ENCODE results near the gene LIN37.

LIN37 gene

GRCh38 chr19:35775298-35776101 is 27.1 kb downstream of the LIN37 start, which contains the start of gene ARHGAP33:
ARHGAP33 (plus strand) TSS chr19:35775564; CDS start chr19:35775659, 95 bp downstream.
- Histone ChIP-seq H3K9me3 (replicated peaks in 1 of 2; ENCODE audit: control insufficient read depth in 2 of 2, insufficient read depth in 1 of 2, low read depth in 1 of 2, low read length in 2 of 2) (no peaks in the 10 kb centered on the region), H3K79me1 (ENCODE audit: low read depth, low read length) (peaks cover 2% of the 10 kb centered on the region), H4K91ac (ENCODE audit: low read depth, low read length, poor library complexity) (no peak within 1 kb of the TSS), H2AK5ac (ENCODE audit: low read depth, low read length) (peak within 1 kb of the TSS; percentile 60), H3K36me3 (replicated peaks in 1 of 2; ENCODE audit: control insufficient read depth in 2 of 2, insufficient read depth in 2 of 2, low read length in 2 of 2) (peaks cover 10 to 34% of the 10 kb centered on the region in 2 donors), H3K23ac (ENCODE audit: low read depth, low read length, poor library complexity) (no peak within 1 kb of the TSS), H2BK5ac (ENCODE audit: low read length) (peak within 1 kb of the TSS; percentile 93), H3K4ac (ENCODE audit: low read length) (no peak within 1 kb of the TSS), H3K4me1 (ENCODE audit: control insufficient read depth in 2 of 2, insufficient read depth in 1 of 2, low read depth in 1 of 2, low read length in 2 of 2) (peaks cover 19 to 20% of the 10 kb centered on the region in 2 donors), H3K14ac (ENCODE audit: low read length) (no peak within 1 kb of the TSS), H3K18ac (ENCODE audit: low read length) (peak within 1 kb of the TSS; percentile 90), H2BK15ac (ENCODE audit: low read length) (peak within 1 kb of the TSS; percentile 4), H3K27ac (replicated peaks; ENCODE audit: low read length) (no peak within 1 kb of the TSS), H3K27me3 (ENCODE audit: control insufficient read depth in 3 of 3, insufficient read depth in 3 of 3, low read depth in 1 of 3, low read length in 3 of 3) (no peaks in the 10 kb centered on the region), H2BK12ac (ENCODE audit: low read length) (no peak within 1 kb of the TSS), H3K4me2 (ENCODE audit: insufficient read depth, low read length, poor library complexity, severe bottlenecking) (peak within 1 kb of the TSS; percentile 67), H2BK120ac (ENCODE audit: low read depth, low read length) (peak within 1 kb of the TSS; percentile 82), H4K8ac (ENCODE audit: low read depth, low read length) (no peak within 1 kb of the TSS), H2AFZ (ENCODE audit: low read length) (peak within 1 kb of the TSS; percentile 89), H3K4me3 (ENCODE audit: low read length in 2 of 2) (peak within 1 kb of the TSS; percentile 66 to 98), H3K9ac (ENCODE audit: low read depth, low read length, poor library complexity) (peak within 1 kb of the TSS; percentile 96)
- DNase-seq (ENCODE audit: low spot score), result peak; percentile 98
- WGBS, 2 donors (ENCODE audit: extremely low coverage in 2 of 2, insufficient read length in 2 of 2, insufficient replicate concordance in 1 of 2), result no CpG with 5 or more reads among the region's 82 CpGs

- peak overlapping the region; percentile 67 for H3K4me2 ChIP-seq (ENCODE audit: insufficient read depth, low read length, poor library complexity, severe bottlenecking)
- H2AK5ac ChIP-seq (ENCODE audit: low read depth, low read length), result peak overlapping the region; percentile 60
- H3K18ac ChIP-seq (ENCODE audit: low read length), result peak overlapping the region; percentile 71
- H3K27ac ChIP-seq (replicated peaks; ENCODE audit: low read length), result no peak overlapping the region
- peak overlapping the region; percentile 82 for H2BK120ac ChIP-seq (ENCODE audit: low read depth, low read length)
- no peak for DNase-seq (ENCODE audit: low spot score)
- H3K36me3 ChIP-seq (replicated peaks in 1 of 2; ENCODE audit: control insufficient read depth in 2 of 2, insufficient read depth in 2 of 2, low read length in 2 of 2), result peaks cover 13 to 42% of the 10 kb centered on the region in 2 donors
- H3K4me1 ChIP-seq (ENCODE audit: control insufficient read depth in 2 of 2, insufficient read depth in 1 of 2, low read depth in 1 of 2, low read length in 2 of 2), result peaks cover 19 to 20% of the 10 kb centered on the region in 2 donors
- H4K91ac ChIP-seq (ENCODE audit: low read depth, low read length, poor library complexity), result no peak overlapping the region
- no peak overlapping the region for H3K14ac ChIP-seq (ENCODE audit: low read length)
- no CpG with 5 or more reads among the region's 13 CpGs for WGBS, 2 donors (ENCODE audit: extremely low coverage in 2 of 2, insufficient read length in 2 of 2, insufficient replicate concordance in 1 of 2)
- peak overlapping the region; percentile 4 for H2BK15ac ChIP-seq (ENCODE audit: low read length)
- no peaks in the 10 kb centered on the region for H3K27me3 ChIP-seq (ENCODE audit: control insufficient read depth in 3 of 3, insufficient read depth in 3 of 3, low read depth in 1 of 3, low read length in 3 of 3)
- H3K4ac ChIP-seq (ENCODE audit: low read length), result no peak overlapping the region
- H4K8ac ChIP-seq (ENCODE audit: low read depth, low read length), result no peak overlapping the region
- H3K9ac ChIP-seq (ENCODE audit: low read depth, low read length, poor library complexity), result peak overlapping the region; percentile 96
- peak overlapping the region; percentile 13 for H3K23ac ChIP-seq (ENCODE audit: low read depth, low read length, poor library complexity)
- H3K9me3 ChIP-seq (replicated peaks in 1 of 2; ENCODE audit: control insufficient read depth in 2 of 2, insufficient read depth in 1 of 2, low read depth in 1 of 2, low read length in 2 of 2), result no peaks in the 10 kb centered on the region
- peak overlapping the region; percentile 66 to 98 for H3K4me3 ChIP-seq (ENCODE audit: low read length in 2 of 2)
- peaks cover 2% of the 10 kb centered on the region for H3K79me1 ChIP-seq (ENCODE audit: low read depth, low read length)
- H2AFZ ChIP-seq (ENCODE audit: low read length), result peak overlapping the region; percentile 89
- H2BK12ac ChIP-seq (ENCODE audit: low read length), result no peak overlapping the region
- peak overlapping the region; percentile 93 for H2BK5ac ChIP-seq (ENCODE audit: low read length)
Measured at GRCh38 chr19:35776102-35776788, 27.9 kb downstream of the LIN37 start.

- H3K4me2 ChIP-seq (ENCODE audit: insufficient read depth, low read length, poor library complexity, severe bottlenecking), result peak overlapping the region; percentile 22
- peak overlapping the region; percentile 84 for H3K9ac ChIP-seq (ENCODE audit: low read depth, low read length, poor library complexity)
- no peaks in the 10 kb centered on the region for H3K9me3 ChIP-seq (replicated peaks in 1 of 2; ENCODE audit: control insufficient read depth in 2 of 2, insufficient read depth in 1 of 2, low read depth in 1 of 2, low read length in 2 of 2)
- peak overlapping the region; percentile 44 for H2BK5ac ChIP-seq (ENCODE audit: low read length)
- no CpG with 5 or more reads among the region's 19 CpGs for WGBS, 2 donors (ENCODE audit: extremely low coverage in 2 of 2, insufficient read length in 2 of 2, insufficient replicate concordance in 1 of 2)
- H2BK15ac ChIP-seq (ENCODE audit: low read length), result peak overlapping the region; percentile 13
- peak overlapping the region; percentile 45 for H2AK5ac ChIP-seq (ENCODE audit: low read depth, low read length)
- DNase-seq (ENCODE audit: low spot score), result no peak
- peaks cover 2% of the 10 kb centered on the region for H3K79me1 ChIP-seq (ENCODE audit: low read depth, low read length)
- no peak overlapping the region for H3K4me3 ChIP-seq (ENCODE audit: low read length in 2 of 2)
- no peak overlapping the region for H3K4ac ChIP-seq (ENCODE audit: low read length)
- H2BK12ac ChIP-seq (ENCODE audit: low read length), result no peak overlapping the region
- H3K14ac ChIP-seq (ENCODE audit: low read length), result no peak overlapping the region
- peaks cover 21 to 52% of the 10 kb centered on the region in 2 donors for H3K36me3 ChIP-seq (replicated peaks in 1 of 2; ENCODE audit: control insufficient read depth in 2 of 2, insufficient read depth in 2 of 2, low read length in 2 of 2)
- H3K27me3 ChIP-seq (ENCODE audit: control insufficient read depth in 3 of 3, insufficient read depth in 3 of 3, low read depth in 1 of 3, low read length in 3 of 3), result no peaks in the 10 kb centered on the region
- peak overlapping the region; percentile 48 for H3K23ac ChIP-seq (ENCODE audit: low read depth, low read length, poor library complexity)
- no peak overlapping the region for H2BK120ac ChIP-seq (ENCODE audit: low read depth, low read length)
- peaks cover 19 to 21% of the 10 kb centered on the region in 2 donors for H3K4me1 ChIP-seq (ENCODE audit: control insufficient read depth in 2 of 2, insufficient read depth in 1 of 2, low read depth in 1 of 2, low read length in 2 of 2)
- H3K18ac ChIP-seq (ENCODE audit: low read length), result peak overlapping the region; percentile 74
- H2AFZ ChIP-seq (ENCODE audit: low read length), result no peak overlapping the region
- H4K8ac ChIP-seq (ENCODE audit: low read depth, low read length), result no peak overlapping the region
- no peak overlapping the region for H4K91ac ChIP-seq (ENCODE audit: low read depth, low read length, poor library complexity)
- H3K27ac ChIP-seq (replicated peaks; ENCODE audit: low read length), result no peak overlapping the region
Measured at GRCh38 chr19:35777086-35777841, 28.9 kb downstream of the LIN37 start.
